Fibroblast of mammary gland (primary cell): ENCODE results near the gene DDT.
"Not testable (repeated sequence)": the region's sequence is repeated elsewhere in the genome, so short reads cannot be mapped to it uniquely, and the experiment has no call there.

ENCODE experiments used
- DNase-seq: peaks from one replicate; pipeline ENCODE4 v3.0.0-alpha.2; 2010; ENCODE audit warnings: low read depth
- H3K4me3 ChIP-seq: 2 replicates; pipeline ENCODE4 v1.5.1; 2011; ENCODE audit warnings: low read depth, mild to moderate bottlenecking, low read length, moderate library complexity; ENCODE audit not compliant: control insufficient read depth
- TF ChIP-seq, protein P1 (sequence below): conservative IDR thresholded peaks from 2 replicates; pipeline ENCODE4 v1.5.1; 2011; ENCODE audit warnings: low read depth, low read length, inconsistent platforms; ENCODE audit not compliant: control insufficient read depth, insufficient read depth

DDT gene

GRCh38 chr22:24003887-24004286, 29.6 kb upstream of the DDT start:
- no peak overlapping the region for H3K4me3 ChIP-seq
- TF ChIP-seq, protein P1, sequence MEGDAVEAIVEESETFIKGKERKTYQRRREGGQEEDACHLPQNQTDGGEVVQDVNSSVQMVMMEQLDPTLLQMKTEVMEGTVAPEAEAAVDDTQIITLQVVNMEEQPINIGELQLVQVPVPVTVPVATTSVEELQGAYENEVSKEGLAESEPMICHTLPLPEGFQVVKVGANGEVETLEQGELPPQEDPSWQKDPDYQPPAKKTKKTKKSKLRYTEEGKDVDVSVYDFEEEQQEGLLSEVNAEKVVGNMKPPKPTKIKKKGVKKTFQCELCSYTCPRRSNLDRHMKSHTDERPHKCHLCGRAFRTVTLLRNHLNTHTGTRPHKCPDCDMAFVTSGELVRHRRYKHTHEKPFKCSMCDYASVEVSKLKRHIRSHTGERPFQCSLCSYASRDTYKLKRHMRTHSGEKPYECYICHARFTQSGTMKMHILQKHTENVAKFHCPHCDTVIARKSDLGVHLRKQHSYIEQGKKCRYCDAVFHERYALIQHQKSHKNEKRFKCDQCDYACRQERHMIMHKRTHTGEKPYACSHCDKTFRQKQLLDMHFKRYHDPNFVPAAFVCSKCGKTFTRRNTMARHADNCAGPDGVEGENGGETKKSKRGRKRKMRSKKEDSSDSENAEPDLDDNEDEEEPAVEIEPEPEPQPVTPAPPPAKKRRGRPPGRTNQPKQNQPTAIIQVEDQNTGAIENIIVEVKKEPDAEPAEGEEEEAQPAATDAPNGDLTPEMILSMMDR = no peak
- DNase-seq = no peak

DNA sequence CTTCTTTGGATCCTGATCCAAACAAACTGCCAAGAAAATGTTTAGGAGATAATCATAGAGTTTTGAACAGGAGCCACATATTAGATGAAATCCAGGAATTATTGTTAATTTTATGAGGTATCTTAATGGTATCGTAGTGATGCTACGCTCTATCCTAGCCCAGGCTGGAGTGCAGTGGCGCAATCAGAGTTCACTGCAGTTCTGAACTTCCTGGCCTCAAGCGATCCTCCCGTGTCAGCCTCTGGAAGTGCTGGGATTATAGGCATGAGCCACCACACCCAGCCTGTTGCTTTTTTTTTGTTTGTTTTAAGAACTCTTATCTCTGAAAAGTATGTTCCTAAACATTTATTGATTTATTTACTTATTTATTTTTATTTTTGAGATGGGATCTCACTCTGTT, 28.6 kb upstream of the DDT start:
- no peak for DNase-seq
- TF ChIP-seq, protein P1 = no peak
- H3K4me3 ChIP-seq = no peak overlapping the region

- no peak for DNase-seq
- TF ChIP-seq, protein P1 = no peak
- no peak overlapping the region for H3K4me3 ChIP-seq
Observed at GRCh38 chr22:24002272-24002671, 28.0 kb upstream of the DDT start.

- no peak overlapping the region for H3K4me3 ChIP-seq
- DNase-seq = no peak
- TF ChIP-seq, protein P1 = no peak
Observed at GRCh38 chr22:24001314-24001713, 27.1 kb upstream of the DDT start.

GRCh38 chr22:23999779-24000178, 25.5 kb upstream of the DDT start:
- not testable (repeated sequence) for H3K4me3 ChIP-seq, DNase-seq

DNA sequence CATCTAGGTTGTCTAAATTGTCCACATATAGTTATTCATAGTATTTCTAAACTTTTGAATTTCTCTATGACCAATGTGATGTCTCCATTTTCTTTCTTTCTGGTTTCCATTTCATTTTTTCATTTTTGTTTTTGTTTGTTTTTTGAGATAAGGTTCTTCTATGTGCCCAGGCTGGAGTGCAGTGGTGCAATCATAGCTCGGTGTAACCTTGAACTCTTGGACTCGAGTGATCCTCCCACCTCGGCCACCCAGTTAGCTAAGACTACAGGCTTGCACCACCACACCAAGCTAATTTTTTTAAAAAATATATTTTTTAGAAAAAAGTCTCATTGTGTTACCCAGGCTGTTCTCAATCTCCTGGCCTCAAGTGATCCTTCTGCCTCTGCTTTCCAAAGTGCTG, 22.9 kb upstream of the DDT start:
- TF ChIP-seq, protein P1 = no peak
- DNase-seq = no peak
- no peak overlapping the region for H3K4me3 ChIP-seq

- DNase-seq, H3K4me3 ChIP-seq: not testable (repeated sequence)
Observed at GRCh38 chr22:23993581-23994177, 19.4 kb upstream of the DDT start.

DNA sequence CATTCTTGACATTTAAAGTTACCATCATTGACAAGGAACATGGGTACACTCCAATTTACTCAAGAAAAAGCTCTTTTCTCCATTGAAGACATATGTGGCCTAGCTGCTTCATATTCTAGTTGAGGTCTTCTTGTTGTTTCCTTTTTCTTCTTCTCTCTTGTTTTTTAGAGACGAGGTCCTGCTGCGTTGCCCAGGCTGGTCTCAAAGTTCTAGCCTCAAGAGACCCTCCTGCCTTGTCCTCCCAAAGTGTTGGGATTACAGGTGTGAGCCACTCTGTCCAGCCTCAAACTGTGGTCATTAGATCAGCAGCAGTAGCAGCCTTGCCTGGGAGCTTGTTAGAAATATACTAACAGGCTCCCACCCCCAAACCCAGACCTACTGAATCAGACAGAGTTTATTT, 18.8 kb upstream of the DDT start:
- H3K4me3 ChIP-seq, DNase-seq: not testable (repeated sequence)

DNA sequence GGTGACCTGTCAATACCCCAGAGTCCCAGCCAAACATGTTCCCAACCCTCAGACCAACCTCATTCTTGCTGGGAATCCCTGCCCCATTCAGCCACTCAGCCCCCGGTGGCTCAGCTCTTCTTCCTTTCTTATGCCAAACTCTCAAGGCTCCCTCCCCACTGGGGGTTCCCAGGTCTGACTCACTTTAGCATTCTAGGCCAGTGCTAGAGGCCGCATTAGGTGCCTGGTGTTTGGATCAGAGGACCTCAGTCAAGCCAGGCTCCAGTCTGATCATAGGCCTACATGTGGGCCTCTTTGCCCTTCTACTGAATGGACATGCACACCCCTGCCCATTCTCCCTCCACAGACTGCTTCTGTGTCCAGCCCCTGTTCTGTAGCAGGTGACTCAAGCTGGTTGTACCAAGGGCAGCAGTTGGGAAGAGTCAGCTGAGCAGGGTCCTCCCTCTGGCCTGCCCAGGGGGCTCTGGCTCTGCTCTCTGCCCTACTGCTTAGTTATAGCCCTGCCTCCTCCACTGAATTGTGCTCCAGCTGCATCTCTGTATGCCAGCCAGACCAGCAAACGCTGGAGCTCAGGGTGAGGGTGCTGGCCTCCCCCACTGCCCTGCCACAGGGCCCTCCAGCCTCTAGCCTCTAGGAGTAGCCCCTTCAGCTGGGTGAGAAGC, 15.5 kb upstream of the DDT start:
- H3K4me3 ChIP-seq = not testable (repeated sequence)
- peak; percentile 63 for DNase-seq

GRCh38 chr22:23986538-23987178, 12.4 kb upstream of the DDT start:
- not testable (repeated sequence) for DNase-seq, H3K4me3 ChIP-seq

DNA sequence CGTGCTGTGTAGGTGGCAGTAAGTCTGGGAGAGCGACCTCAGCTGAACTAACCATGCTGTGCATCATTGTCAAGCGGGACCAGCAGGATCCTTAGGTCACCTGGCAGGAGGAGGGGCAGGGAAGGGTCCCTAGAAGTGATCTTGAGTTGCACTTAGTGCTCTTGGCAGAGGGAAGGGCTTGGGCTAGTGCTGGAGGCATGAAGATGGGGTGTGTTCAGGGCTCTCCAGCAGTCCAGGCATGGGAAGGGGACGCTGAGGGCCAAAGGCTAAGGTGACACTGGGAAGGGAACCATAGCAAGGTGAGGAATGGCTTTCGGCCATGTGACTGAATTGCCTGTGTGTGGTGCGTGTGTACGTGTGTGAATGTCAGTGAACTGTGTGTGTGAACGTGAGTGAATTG, 11.8 kb upstream of the DDT start:
- not testable (repeated sequence) for DNase-seq, H3K4me3 ChIP-seq
